H1 (cell line): ENCODE measurements around the gene TBC1D16. TPM values are rescaled to one million over a fixed set of nuclear protein-coding genes. Genes with fewer than 3 reads are reported as not detected.

Source experiments
- CTCF ChIA-PET: fragments of 300-600 bp; sonication (Branson Sonifier 250); formaldehyde crosslinking; loops from one replicate; lab custom pipeline; 2021; ENCODE audit not compliant: partially characterized antibody; lab: Charles Lee
- POLR2A ChIA-PET: fragments of 300-600 bp; sonication (Branson Sonifier 250); formaldehyde crosslinking; loops from one replicate; lab custom pipeline; 2021; ENCODE audit warnings: inconsistent platforms; ENCODE audit not compliant: partially characterized antibody; lab: Charles Lee
- DNase-seq, 2 experiments: peaks; one replicate each; pipeline versions ENCODE4 v3.0.0 to v3.0.0-alpha.2; 2010 to 2022; ENCODE audit warnings: low spot score in 2 of 2, low read depth in 1 of 2, mixed read lengths in 1 of 2
- FAIRE-seq: peaks from 2 replicates; lab custom pipeline; 2011; peaks lifted over from hg19 to GRCh38; lab: Jason Lieb, UNC
- H2AFZ ChIP-seq: 2 replicates; pipeline ENCODE4 v1.8.1; 2012; ENCODE audit warnings: low read length, inconsistent platforms
- H2AK5ac ChIP-seq: 2 replicates; pipeline ENCODE4 v1.6.1; 2013; ENCODE audit warnings: low read depth, low read length
- H2BK120ac ChIP-seq: replicated peaks from 2 replicates; pipeline ENCODE3; 2013; ENCODE audit warnings: low read depth, low read length, inconsistent platforms
- H2BK12ac ChIP-seq: 2 replicates; pipeline ENCODE4 v1.6.1; 2013; ENCODE audit warnings: low read depth, low read length
- H2BK15ac ChIP-seq: 2 replicates; pipeline ENCODE4 v1.6.1; 2013; ENCODE audit warnings: low read length
- H2BK20ac ChIP-seq: 2 replicates; pipeline ENCODE4 v1.6.1; 2013; ENCODE audit warnings: low read length
- H2BK5ac ChIP-seq: 2 replicates; pipeline ENCODE4 v1.6.1; 2013; ENCODE audit warnings: low read depth, low read length
- H3K14ac ChIP-seq: 2 replicates; pipeline ENCODE4 v1.6.1; 2013; ENCODE audit warnings: inconsistent platforms; ENCODE audit not compliant: insufficient read length
- H3K18ac ChIP-seq: 2 replicates; pipeline ENCODE4 v1.6.1; 2013; ENCODE audit warnings: low read length; ENCODE audit errors: extremely low read depth
- H3K23ac ChIP-seq: 2 replicates; pipeline ENCODE4 v1.6.1; 2013; ENCODE audit warnings: inconsistent platforms; ENCODE audit not compliant: insufficient read length
- H3K23me2 ChIP-seq: 2 replicates; pipeline ENCODE4 v1.6.1; 2013; ENCODE audit warnings: low read depth, low read length
- H3K27ac ChIP-seq: 2 replicates; pipeline ENCODE4 v1.6.1; 2011; ENCODE audit warnings: low read depth, low read length, inconsistent platforms
- H3K27me3 ChIP-seq, 4 experiments: replicated peaks in 1 of 4; 1 replicate in 1 of 4; 2 replicates in 3 of 4; pipeline versions ENCODE4 v1.6.1 to v1.8.1; 2011 to 2013; ENCODE audit warnings: low read length in 3 of 4, mild to moderate bottlenecking in 3 of 4, inconsistent platforms in 2 of 4, mixed read lengths in 2 of 4, moderate library complexity in 1 of 4; ENCODE audit not compliant: control insufficient read depth in 3 of 4, insufficient read depth in 3 of 4; ENCODE audit errors: extremely low read depth in 1 of 4
- H3K36me3 ChIP-seq, 4 experiments: 2 replicates each; pipeline versions ENCODE4 v1.6.1 to v1.8.1; 2011 to 2013; ENCODE audit warnings: mild to moderate bottlenecking in 4 of 4, low read length in 3 of 4, moderate library complexity in 2 of 4, control low read depth in 1 of 4, inconsistent platforms in 1 of 4; ENCODE audit not compliant: insufficient read depth in 4 of 4, control insufficient read depth in 2 of 4
- H3K4ac ChIP-seq: replicated peaks from 2 replicates; pipeline ENCODE3; 2013; ENCODE audit warnings: low read length, low read depth, mixed read lengths, inconsistent platforms; ENCODE audit not compliant: insufficient read length
- H3K4me1 ChIP-seq, 4 experiments: replicated peaks in 1 of 4; 1 replicate in 1 of 4; 2 replicates in 3 of 4; pipeline versions ENCODE4 v1.6.1 to v1.8.1; 2011 to 2013; ENCODE audit warnings: low read length in 3 of 4, inconsistent platforms in 2 of 4, mixed read lengths in 1 of 4; ENCODE audit not compliant: insufficient read depth in 4 of 4, control insufficient read depth in 3 of 4
- H3K4me2 ChIP-seq, 2 experiments: 2 replicates each; pipeline versions ENCODE4 v1.6.1 to v1.8.1; 2011 to 2013; ENCODE audit warnings: low read depth in 2 of 2, low read length in 2 of 2, control low read depth in 1 of 2, inconsistent platforms in 1 of 2, mild to moderate bottlenecking in 1 of 2; ENCODE audit not compliant: insufficient read depth in 1 of 2
- H3K4me3 ChIP-seq, 4 experiments: fragments of 200-600, 300-600 bp in 1 of 4; sonication (generic), shearing (Covaris generic), sonication (Bioruptor Twin) in 1 of 4; 2 replicates each; pipeline versions ENCODE4 v1.5.1 to v1.8.1; 2011 to 2016; ENCODE audit warnings: low read length in 4 of 4, low read depth in 3 of 4, control low read depth in 2 of 4, inconsistent platforms in 2 of 4, mild to moderate bottlenecking in 2 of 4, mixed read lengths in 1 of 4, moderate library complexity in 1 of 4; ENCODE audit not compliant: insufficient read depth in 2 of 4; ENCODE audit errors: extremely low read depth in 1 of 4
- H3K56ac ChIP-seq: replicated peaks from 2 replicates; pipeline ENCODE3; 2013; ENCODE audit warnings: low read depth, mild to moderate bottlenecking, mixed read lengths, low read length, inconsistent platforms; ENCODE audit not compliant: insufficient read length
- H3K79me1 ChIP-seq: 2 replicates; pipeline ENCODE4 v1.6.1; 2013; ENCODE audit warnings: low read depth, low read length, control low read depth
- H3K79me2 ChIP-seq, 2 experiments: 2 replicates each; pipeline versions ENCODE4 v1.6.1 to v1.8.1; 2012 to 2013; ENCODE audit warnings: low read length in 2 of 2, mild to moderate bottlenecking in 2 of 2, inconsistent platforms in 1 of 2; ENCODE audit not compliant: insufficient read depth in 2 of 2, control insufficient read depth in 1 of 2
- H3K9ac ChIP-seq, 4 experiments: replicated peaks in 1 of 4; 1 replicate in 1 of 4; 2 replicates in 3 of 4; pipeline versions ENCODE4 v1.6.1 to v1.8.1; 2011 to 2013; ENCODE audit warnings: low read depth in 3 of 4, low read length in 3 of 4, control low read depth in 2 of 4, mild to moderate bottlenecking in 2 of 4, moderate library complexity in 2 of 4, inconsistent platforms in 1 of 4; ENCODE audit errors: extremely low read depth in 1 of 4
- H3K9me3 ChIP-seq, 2 experiments: 2 replicates each; pipeline versions ENCODE4 v1.6.1 to v1.8.1; 2012 to 2013; ENCODE audit warnings: mild to moderate bottlenecking in 2 of 2, moderate library complexity in 2 of 2, control low read depth in 1 of 2, inconsistent platforms in 1 of 2, low read depth in 1 of 2, low read length in 1 of 2, mixed read lengths in 1 of 2; ENCODE audit not compliant: insufficient read depth in 2 of 2
- H4K20me1 ChIP-seq, 2 experiments: replicated peaks in 1 of 2; 2 replicates each; pipeline versions ENCODE3 to v1.8.1; 2011 to 2013; ENCODE audit warnings: inconsistent platforms in 2 of 2, low read length in 2 of 2, mild to moderate bottlenecking in 1 of 2; ENCODE audit not compliant: insufficient read depth in 2 of 2, control insufficient read depth in 1 of 2
- H4K5ac ChIP-seq: 2 replicates; pipeline ENCODE4 v1.6.1; 2013; ENCODE audit warnings: low read length, low read depth, mixed read lengths, inconsistent platforms; ENCODE audit not compliant: insufficient read length
- H4K8ac ChIP-seq: 2 replicates; pipeline ENCODE4 v1.8.0; 2013; ENCODE audit warnings: mild to moderate bottlenecking, moderate library complexity, low read length, inconsistent platforms; ENCODE audit not compliant: insufficient read depth; ENCODE audit errors: extremely low read depth
- H4K91ac ChIP-seq: replicated peaks from 2 replicates; pipeline ENCODE3; 2013; ENCODE audit warnings: low read length, mixed read lengths, inconsistent platforms; ENCODE audit not compliant: insufficient read length
- BCL11A ChIP-seq, 2 experiments: IDR thresholded peaks; one replicate each; pipeline ENCODE4 v1.6.1; 2011; ENCODE audit warnings: low read depth in 2 of 2, low read length in 2 of 2, mild to moderate bottlenecking in 2 of 2
- CEBPB ChIP-seq: IDR thresholded peaks from 2 replicates; pipeline ENCODE4 v1.6.1; 2012; ENCODE audit warnings: low read depth, low read length
- MAX ChIP-seq: IDR thresholded peaks from 2 replicates; pipeline ENCODE4 v1.6.1; 2012; ENCODE audit warnings: inconsistent platforms
- NANOG ChIP-seq: IDR thresholded peaks from 2 replicates; pipeline ENCODE4 v1.6.1; 2011; ENCODE audit warnings: low read length, low read depth, mild to moderate bottlenecking, inconsistent platforms; ENCODE audit not compliant: insufficient read depth, poor library complexity, severe bottlenecking
- SIN3A ChIP-seq, 2 experiments: IDR thresholded peaks in 1 of 2; conservative IDR thresholded peaks in 1 of 2; 2 replicates each; pipeline ENCODE4 v1.6.1; 2011 to 2012; ENCODE audit warnings: low read length in 2 of 2, improper control_type of control experiment in 1 of 2, low read depth in 1 of 2, mild to moderate bottlenecking in 1 of 2
- WGBS, 2 experiments: shearing (Covaris generic) in 1 of 2; methylation state at CpG; one replicate each; pipeline versions ENCODE4 v1.1.6 to v1.1.7; 2013 to 2015; ENCODE audit warnings: low lambda C conversion rate in 2 of 2, mixed read lengths in 2 of 2, inconsistent platforms in 1 of 2, low coverage in 1 of 2, missing lambda C conversion rate in 1 of 2; ENCODE audit not compliant: insufficient replicate concordance in 2 of 2, insufficient coverage in 1 of 2, insufficient read length in 1 of 2; ENCODE audit errors: extremely low coverage in 1 of 2, missing lambda C conversion rate in 1 of 2; 5-methylcytosine and 5-hydroxymethylcytosine counted together
- polyA plus RNA-seq, 7 experiments: library from polyadenylated mRNA; depleted of rRNA in 3 of 7; stranded (reverse) in 5 of 7; unstranded in 2 of 7; fragments of >200 nt in 5 of 7; fragments of 200-250 nt in 2 of 7; gene quantifications; 1 replicate in 5 of 7; 2 replicates in 1 of 7; 4 replicates in 1 of 7; pipeline versions ENCODE4 v1.2.1 to v1.2.3, GENCODE V29; 2011 to 2013; ENCODE audit warnings: missing spikeins in 2 of 7, mixed read lengths in 2 of 7
- total RNA-seq: library from RNA; stranded (reverse); fragmentation: NEBNext Ultra II Directional; extraction: Animal tissue kit (Norgen Biotek cat#: 25700); gene quantifications from 2 replicates; pipeline ENCODE4 v1.2.1, GENCODE V29; 2021

TBC1D16 gene
- total and polyA plus RNA-seq, 2 of the 8 experiments (the other 6 are each of a cell fraction or from before 2014, with no cell fraction given): 21.1 to 109 TPM

DNA sequence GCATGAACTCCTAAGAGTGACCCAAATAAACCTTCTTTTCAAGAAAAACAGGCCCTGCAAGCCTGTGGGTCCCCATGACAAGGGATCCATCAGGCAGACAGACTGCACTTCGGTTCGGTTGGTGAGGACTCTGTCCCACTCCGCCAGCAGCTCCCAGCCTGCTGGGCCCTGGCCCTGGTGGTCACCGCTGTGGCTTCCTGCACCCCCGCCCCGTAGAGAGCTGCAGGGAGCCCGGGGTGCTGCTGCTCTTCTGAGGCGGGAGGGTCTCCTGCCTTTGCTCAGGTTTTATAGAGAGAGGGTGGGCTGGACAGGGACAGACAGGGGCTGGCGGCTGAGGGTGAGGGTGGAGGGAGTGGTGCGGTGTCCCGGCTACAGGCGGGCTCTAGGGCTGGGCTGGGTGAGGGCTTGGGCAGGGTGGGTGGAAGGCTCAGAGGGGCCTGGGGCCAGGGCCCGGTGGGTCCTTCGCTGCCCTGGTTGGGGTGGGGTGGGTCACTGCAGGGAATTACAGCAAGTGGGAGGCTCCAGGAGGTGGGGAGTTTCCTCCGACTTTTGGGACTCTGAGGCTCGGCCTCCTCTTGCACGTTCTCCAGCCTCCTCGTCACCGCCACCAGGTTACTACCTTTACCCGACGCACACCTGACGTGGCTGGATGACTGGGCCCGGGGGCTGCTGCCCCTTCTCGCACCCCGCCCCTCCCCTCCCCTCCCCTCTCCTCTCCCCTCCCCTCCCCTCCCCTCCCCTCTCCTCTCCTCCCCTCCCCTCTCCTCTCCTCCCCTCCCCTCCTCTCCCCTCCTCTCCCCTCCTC is 106.2 kb downstream of the TBC1D16 start:
- no peak overlapping the region for H2AFZ ChIP-seq
- no peaks in the 10 kb centered on the region for H3K79me1 ChIP-seq
- H3K14ac ChIP-seq: no peak overlapping the region
- ChIA-PET POLR2A (interaction anchor here (0.7 to 1.9 kb wide), 6 partner anchors 14 to 120 kb away, joined by 3 to 9 read pairs (median 4); partner anchors contain the start of gene CBX4), CTCF (interaction anchor here (0.9 to 2.1 kb wide), 5 partner anchors 11 to 94 kb away, joined by 3 to 9 read pairs (median 4); no protein-coding TSS in a partner anchor)
- peak overlapping the region; percentile 71 to 93; a peak in 3 of 4 replicates for H3K4me2 ChIP-seq
- peaks cover 0 to 1% of the 10 kb centered on the region in 2 experiments for H4K20me1 ChIP-seq
- no peak overlapping the region for H2BK20ac ChIP-seq
- H3K4ac ChIP-seq: no peak overlapping the region
- H3K9ac ChIP-seq: no peak overlapping the region
- H2BK120ac ChIP-seq: no peak overlapping the region
- H3K56ac ChIP-seq: no peak overlapping the region
- no peak overlapping the region for H3K23ac ChIP-seq
- H3K79me2 ChIP-seq: no peaks in the 10 kb centered on the region
- H3K27me3 ChIP-seq: peaks cover 0 to 9% (median 1%) of the 10 kb centered on the region in 4 experiments; a peak in 2 of 7 replicates
- H4K91ac ChIP-seq: no peak overlapping the region
- DNase-seq (peak in 1 of 2 experiments; percentile 55), FAIRE-seq (no peak)
- H3K9me3 ChIP-seq: no peaks in the 10 kb centered on the region
- peak overlapping the region; percentile 72 for H2BK15ac ChIP-seq
- H3K4me3 ChIP-seq: peak overlapping the region in 3 of 4 experiments; percentile 42 to 66 (median 57); a peak in 6 of 8 replicates
- H3K18ac ChIP-seq: no peak overlapping the region; the same call in none of the 2 replicates
- H2BK5ac ChIP-seq: no peak overlapping the region
- no peak overlapping the region for H3K27ac ChIP-seq
- no peak overlapping the region for H4K5ac ChIP-seq
- H3K23me2 ChIP-seq: peaks cover 4% of the 10 kb centered on the region; the same call in 1 of the 2 replicates
- H2BK12ac ChIP-seq: peak overlapping the region; percentile 80; the same call in 1 of the 2 replicates
- H3K4me1 ChIP-seq: peaks cover 3 to 37% (median 24%) of the 10 kb centered on the region in 4 experiments
- 71% methylated on average over 11 of the region's 25 CpGs; no CpG with 5 or more reads in 1 of the 2 experiments for WGBS, 2 experiments
- no peak overlapping the region; the same call in 1 of the 2 replicates for H4K8ac ChIP-seq
- H2AK5ac ChIP-seq: peak overlapping the region; percentile 67; the same call in 1 of the 2 replicates
- no peaks in the 10 kb centered on the region for H3K36me3 ChIP-seq
- TF ChIP-seq MAX: no peak
- no peak for TF ChIP-seq BCL11A (IDR thresholded peaks at IDR 0.05; ENCODE audit: low read depth in 2 of 2, low read length in 2 of 2)
- no peak for TF ChIP-seq NANOG
- no peak for TF ChIP-seq CEBPB
- TF ChIP-seq SIN3A (conservative IDR thresholded peaks at IDR 0.05 in 1 of 2, IDR thresholded peaks at IDR 0.05 in 1 of 2; ENCODE audit: low read depth in 1 of 2, low read length in 2 of 2): no peak
